AG09309 (cell line): Measurements from ENCODE around the gene LCOR.

ENCODE experiments used
- DNase-seq: peaks from one replicate; pipeline ENCODE4 v3.0.0-alpha.2; 2010; ENCODE audit warnings: low read depth
- H3K4me3 ChIP-seq: 2 replicates; pipeline ENCODE4 v1.5.1; 2011; ENCODE audit warnings: mild to moderate bottlenecking, low read depth, low read length, moderate library complexity; ENCODE audit not compliant: control insufficient read depth
- TF ChIP-seq, protein P1 (sequence below): IDR thresholded peaks from 2 replicates; pipeline ENCODE4 v1.5.1; 2011; ENCODE audit warnings: mild to moderate bottlenecking, low read depth, low read length, inconsistent platforms; ENCODE audit not compliant: insufficient read depth, control insufficient read depth; ENCODE audit errors: missing control alignments

The LCOR gene

DNA sequence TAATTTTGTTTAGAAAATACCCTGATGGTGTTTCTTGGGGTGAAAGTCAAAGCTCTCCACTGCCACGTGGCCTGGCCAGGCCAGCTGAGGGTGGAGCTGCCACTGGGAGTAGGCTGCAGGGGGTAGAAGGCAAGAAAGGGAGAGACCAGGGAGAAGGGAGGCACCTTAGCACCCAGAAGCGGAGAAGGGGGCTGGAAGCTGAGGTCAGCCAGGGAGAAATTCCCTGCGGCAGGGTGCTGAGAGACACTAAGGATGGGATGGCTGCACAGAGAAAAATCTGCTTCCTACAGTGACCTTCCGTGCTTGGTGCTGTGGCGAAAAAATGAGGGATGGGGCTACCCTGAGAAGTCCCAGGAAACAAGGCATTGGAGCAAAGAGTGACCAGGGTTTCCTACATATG is 210.0 kb downstream of the LCOR start:
- TF ChIP-seq, protein P1, sequence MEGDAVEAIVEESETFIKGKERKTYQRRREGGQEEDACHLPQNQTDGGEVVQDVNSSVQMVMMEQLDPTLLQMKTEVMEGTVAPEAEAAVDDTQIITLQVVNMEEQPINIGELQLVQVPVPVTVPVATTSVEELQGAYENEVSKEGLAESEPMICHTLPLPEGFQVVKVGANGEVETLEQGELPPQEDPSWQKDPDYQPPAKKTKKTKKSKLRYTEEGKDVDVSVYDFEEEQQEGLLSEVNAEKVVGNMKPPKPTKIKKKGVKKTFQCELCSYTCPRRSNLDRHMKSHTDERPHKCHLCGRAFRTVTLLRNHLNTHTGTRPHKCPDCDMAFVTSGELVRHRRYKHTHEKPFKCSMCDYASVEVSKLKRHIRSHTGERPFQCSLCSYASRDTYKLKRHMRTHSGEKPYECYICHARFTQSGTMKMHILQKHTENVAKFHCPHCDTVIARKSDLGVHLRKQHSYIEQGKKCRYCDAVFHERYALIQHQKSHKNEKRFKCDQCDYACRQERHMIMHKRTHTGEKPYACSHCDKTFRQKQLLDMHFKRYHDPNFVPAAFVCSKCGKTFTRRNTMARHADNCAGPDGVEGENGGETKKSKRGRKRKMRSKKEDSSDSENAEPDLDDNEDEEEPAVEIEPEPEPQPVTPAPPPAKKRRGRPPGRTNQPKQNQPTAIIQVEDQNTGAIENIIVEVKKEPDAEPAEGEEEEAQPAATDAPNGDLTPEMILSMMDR, result no peak
- no peak for DNase-seq
- no peak overlapping the region for H3K4me3 ChIP-seq

DNA sequence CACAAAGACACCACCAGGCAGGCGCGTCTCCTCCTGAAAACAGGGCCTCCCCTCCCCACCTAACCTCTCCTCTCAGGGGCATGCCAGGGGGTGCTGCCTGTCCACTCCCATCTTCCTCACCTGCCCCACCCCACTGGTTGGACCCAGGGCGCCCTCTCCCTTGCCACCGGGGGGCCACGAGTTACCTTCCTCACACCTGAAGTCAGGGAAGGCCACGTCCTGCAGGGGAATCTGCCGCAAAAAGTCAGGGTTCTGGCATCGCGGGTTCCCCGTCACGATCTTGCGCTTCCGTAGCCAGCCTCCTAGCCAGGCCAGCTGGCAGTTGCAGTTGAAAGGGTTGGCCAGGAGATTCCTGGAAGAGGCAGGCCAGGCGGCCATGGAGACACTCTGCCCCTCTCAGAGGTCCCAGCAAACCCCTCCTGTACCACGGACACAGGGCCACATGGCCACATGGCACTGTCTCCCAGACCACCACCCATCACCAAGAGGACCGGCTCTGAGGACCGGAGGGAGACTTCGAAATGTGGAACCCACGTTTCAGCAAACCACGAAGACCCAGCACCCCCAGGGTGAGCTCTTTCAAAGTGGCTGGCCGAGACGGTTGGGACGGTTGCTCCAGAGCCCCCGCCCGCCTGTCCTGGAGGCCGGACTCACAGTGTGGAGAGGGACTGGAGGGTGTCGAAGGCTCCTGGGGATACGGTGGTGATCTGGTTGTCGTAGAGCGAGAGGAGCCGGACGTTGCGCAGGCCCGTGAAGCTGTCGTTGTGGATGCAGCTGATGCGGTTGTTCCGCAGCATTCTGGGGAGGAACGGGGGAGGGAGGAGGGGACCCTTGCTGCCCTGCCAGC is 210.8 kb downstream of the LCOR start:
- DNase-seq, result no peak
- TF ChIP-seq, protein P1, result no peak
- H3K4me3 ChIP-seq, result no peak overlapping the region

DNA sequence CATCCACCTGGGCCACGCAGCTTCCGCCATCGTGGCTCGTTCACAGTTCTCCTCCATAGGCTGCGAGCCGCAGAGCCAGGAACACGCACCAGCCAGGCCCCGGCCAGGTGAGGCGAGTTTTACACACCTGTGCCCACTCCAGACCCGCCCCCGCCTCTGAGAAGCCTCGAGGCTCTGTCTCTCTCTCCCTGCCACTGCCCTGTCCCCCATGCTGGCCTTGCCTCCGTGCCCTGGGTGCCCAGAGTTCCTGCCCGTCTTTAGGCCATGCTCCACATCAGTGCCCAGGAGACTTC is 211.4 kb downstream of the LCOR start:
- TF ChIP-seq, protein P1, result no peak
- no peak for DNase-seq
- no peak overlapping the region for H3K4me3 ChIP-seq
